Stimulated activated CD4-positive, alpha-beta T cell treated with anti-CD3 and anti-CD28 coated beads, Interleukin-4, amount 100 ng/mL, for 48 hours (primary cell): Measurements from ENCODE around the gene VDR.

ENCODE experiments used
- DNase-seq, 2 donors: peaks; one replicate each; pipeline ENCODE4 v3.0.0-alpha.2; 2020; ENCODE audit warnings: low read depth in 2 of 2

The VDR gene

GRCh38 chr12:47930634-47931033 is 25.8 kb upstream of the VDR start:
- no peak for DNase-seq

GRCh38 chr12:47927346-47927745 is 22.6 kb upstream of the VDR start:
- DNase-seq: no peak

GRCh38 chr12:47921907-47922306 is 17.1 kb upstream of the VDR start:
- no peak for DNase-seq

GRCh38 chr12:47920913-47921312 is 16.1 kb upstream of the VDR start:
- no peak for DNase-seq

- no peak for DNase-seq
Observed at GRCh38 chr12:47913081-47913480, 8.3 kb upstream of the VDR start.

- DNase-seq: no peak
Observed at GRCh38 chr12:47912556-47912955, 7.8 kb upstream of the VDR start.

- no peak for DNase-seq
Observed at GRCh38 chr12:47910981-47911380, 6.2 kb upstream of the VDR start.

- DNase-seq: no peak
Observed at GRCh38 chr12:47910486-47910885, 5.7 kb upstream of the VDR start.

- no peak for DNase-seq
Observed at GRCh38 chr12:47909839-47910465, 5.2 kb upstream of the VDR start.

GRCh38 chr12:47908738-47909137 is 3.9 kb upstream of the VDR start:
- no peak for DNase-seq

GRCh38 chr12:47907851-47908454 is 3.2 kb upstream of the VDR start:
- DNase-seq: no peak

- peak in 1 of 2 donors; percentile 62 for DNase-seq
Observed at GRCh38 chr12:47903927-47904712, 674 bp downstream of the VDR start.

GRCh38 chr12:47903151-47903611 is 1.6 kb downstream of the VDR start:
- DNase-seq: no peak

GRCh38 chr12:47902131-47902639 is 2.6 kb downstream of the VDR start:
- DNase-seq: no peak

- no peak for DNase-seq
Observed at GRCh38 chr12:47901718-47902093, 3.1 kb downstream of the VDR start.

- DNase-seq: no peak
Observed at GRCh38 chr12:47901063-47901717, 3.6 kb downstream of the VDR start.

GRCh38 chr12:47900131-47901062 is 4.4 kb downstream of the VDR start:
- no peak for DNase-seq

GRCh38 chr12:47899466-47899865 is 5.3 kb downstream of the VDR start:
- DNase-seq: no peak

- DNase-seq: no peak
Observed at GRCh38 chr12:47896633-47897032, 8.2 kb downstream of the VDR start.

GRCh38 chr12:47896022-47896421 is 8.8 kb downstream of the VDR start:
- no peak for DNase-seq

GRCh38 chr12:47894652-47895051 is 10.1 kb downstream of the VDR start:
- DNase-seq: no peak
